HepG2 (cell line): ENCODE data around the gene RANBP3. TPM values are rescaled to one million over a fixed set of nuclear protein-coding genes. Genes with fewer than 3 reads are reported as not detected.
A peak's percentile ranks its signal among the peaks of the same experiment; 100 is the strongest.

Source experiments
- CHD2 ChIP-seq: IDR thresholded peaks from 2 replicates; pipeline ENCODE4 v1.6.1; 2011; ENCODE audit warnings: low read depth, low read length, improper control_type of control experiment
- FOXP1 ChIP-seq, 2 experiments: fragments of 450-650 bp in 1 of 2; IDR thresholded peaks; 2 replicates each; pipeline ENCODE4 v1.6.1; 2017 to 2018; ENCODE audit warnings: antibody characterized with exemption in 1 of 2
- GFI1 ChIP-seq: sonication (generic); formaldehyde crosslinking; IDR thresholded peaks from 2 replicates; pipeline ENCODE4 v1.5.0; 2020; ENCODE audit warnings: missing genetic modification reagents, mild to moderate bottlenecking, borderline replicate concordance
- HES4 ChIP-seq: sonication (generic); formaldehyde crosslinking; IDR thresholded peaks from 2 replicates; pipeline ENCODE4 v1.9.0; 2021; ENCODE audit warnings: mild to moderate bottlenecking, missing genetic modification reagents, borderline replicate concordance
- LBX2 ChIP-seq: sonication (generic); formaldehyde crosslinking; IDR thresholded peaks from 2 replicates; pipeline ENCODE4 v1.5.0; 2020; ENCODE audit warnings: missing genetic modification reagents, mild to moderate bottlenecking, borderline replicate concordance
- MBNL3 ChIP-seq: fragments of 250-450 bp; sonication (Bioruptor Pico); conservative IDR thresholded peaks from 2 replicates; pipeline ENCODE4 v1.8.0; 2022; ENCODE audit warnings: mild to moderate bottlenecking, inconsistent platforms
- MEIS1 ChIP-seq: sonication (generic); formaldehyde crosslinking; IDR thresholded peaks from 2 replicates; pipeline ENCODE4 v1.9.0; 2021; ENCODE audit warnings: mild to moderate bottlenecking, missing genetic modification reagents, moderate library complexity, borderline replicate concordance
- MEIS2 ChIP-seq: sonication (generic); formaldehyde crosslinking; IDR thresholded peaks from 2 replicates; pipeline ENCODE4 v1.9.0; 2021; ENCODE audit warnings: mild to moderate bottlenecking, missing genetic modification reagents
- MXD4 ChIP-seq: IDR thresholded peaks from 2 replicates; pipeline ENCODE4 v1.6.1; 2016; ENCODE audit warnings: mild to moderate bottlenecking, missing biosample characterization, missing genetic modification reagents
- NAIF1 ChIP-seq: sonication (generic); formaldehyde crosslinking; IDR thresholded peaks from 2 replicates; pipeline ENCODE4 v1.5.0; 2020; ENCODE audit warnings: mild to moderate bottlenecking, missing genetic modification reagents, borderline replicate concordance
- POLR2AphosphoS2 ChIP-seq: IDR thresholded peaks from 2 replicates; pipeline ENCODE4 v1.6.1; 2011; ENCODE audit warnings: low read depth, low read length, improper control_type of control experiment
- PRDM15 ChIP-seq: sonication (generic); formaldehyde crosslinking; IDR thresholded peaks from 2 replicates; pipeline ENCODE4 v1.4.0; 2020; ENCODE audit warnings: missing genetic modification reagents
- REL ChIP-seq: sonication (generic); formaldehyde crosslinking; conservative IDR thresholded peaks from 2 replicates; pipeline ENCODE4 v1.8.0; 2022; ENCODE audit warnings: mild to moderate bottlenecking, missing genetic modification reagents, moderate library complexity
- RFXAP ChIP-seq: sonication (generic); formaldehyde crosslinking; IDR thresholded peaks from 2 replicates; pipeline ENCODE4 v1.4.0; 2020; ENCODE audit warnings: missing genetic modification reagents, borderline replicate concordance
- SIX1 ChIP-seq: sonication (generic); formaldehyde crosslinking; IDR thresholded peaks from 2 replicates; pipeline ENCODE4 v1.4.0; 2020; ENCODE audit warnings: missing genetic modification reagents, borderline replicate concordance
- SOX6 ChIP-seq, 2 experiments: fragments of 450-650 bp in 1 of 2; sonication (generic) in 1 of 2; formaldehyde crosslinking in 1 of 2; IDR thresholded peaks; 2 replicates each; pipeline versions ENCODE4 v1.4.0 to v1.6.1; 2017 to 2020; ENCODE audit warnings: antibody characterized with exemption in 1 of 2, mild to moderate bottlenecking in 1 of 2, missing genetic modification reagents in 1 of 2
- STAT5B ChIP-seq: sonication (generic); formaldehyde crosslinking; IDR thresholded peaks from 2 replicates; pipeline ENCODE4 v1.4.0; 2020; ENCODE audit warnings: missing genetic modification reagents
- ZNF225 ChIP-seq: sonication (generic); formaldehyde crosslinking; IDR thresholded peaks from 2 replicates; pipeline ENCODE4 v1.4.0; 2020; ENCODE audit warnings: mild to moderate bottlenecking, missing genetic modification reagents
- ZNF280B ChIP-seq: sonication (generic); formaldehyde crosslinking; IDR thresholded peaks from 2 replicates; pipeline ENCODE4 v1.5.0; 2020; ENCODE audit warnings: missing genetic modification reagents, mild to moderate bottlenecking, borderline replicate concordance
- ZNF30 ChIP-seq: sonication (generic); formaldehyde crosslinking; IDR thresholded peaks from 2 replicates; pipeline ENCODE4 v1.5.0; 2020; ENCODE audit warnings: mild to moderate bottlenecking, missing genetic modification reagents
- ZNF33A ChIP-seq: sonication (generic); formaldehyde crosslinking; IDR thresholded peaks from 2 replicates; pipeline ENCODE4 v1.5.1; 2020; ENCODE audit warnings: missing genetic modification reagents, mild to moderate bottlenecking, moderate library complexity, borderline replicate concordance
- ZNF367 ChIP-seq: sonication (generic); formaldehyde crosslinking; IDR thresholded peaks from 2 replicates; pipeline ENCODE4 v1.4.0; 2020; ENCODE audit warnings: missing genetic modification reagents, borderline replicate concordance
- ZNF577 ChIP-seq: sonication (generic); formaldehyde crosslinking; IDR thresholded peaks from 2 replicates; pipeline ENCODE4 v1.4.0; 2020; ENCODE audit warnings: mild to moderate bottlenecking, low read depth, missing genetic modification reagents, borderline replicate concordance
- ZNF607 ChIP-seq: sonication (generic); formaldehyde crosslinking; IDR thresholded peaks from 2 replicates; pipeline ENCODE4 v1.5.1; 2020; ENCODE audit warnings: missing genetic modification reagents, mild to moderate bottlenecking, borderline replicate concordance
- polyA plus RNA-seq, 8 experiments: library from polyadenylated mRNA; depleted of rRNA in 3 of 8; stranded (reverse) in 7 of 8; unstranded in 1 of 8; fragments of >200 nt; fragmentation: Illumina TruSeq in 4 of 8; extraction: Trizol in 4 of 8; gene quantifications; 2 replicates each; pipeline versions ENCODE4 v1.2.1 to v1.2.3, GENCODE V29; 2011 to 2016; ENCODE audit warnings: low read depth in 4 of 8, missing spikeins in 1 of 8, mixed read lengths in 1 of 8; ENCODE audit not compliant: insufficient read depth in 1 of 8
- total RNA-seq, 5 experiments: library from RNA; depleted of rRNA; stranded (reverse); fragments of >200 nt; fragmentation: Illumina TruSeq; extraction: Trizol; gene quantifications; 2 replicates each; pipeline ENCODE4 v1.2.3, GENCODE V29; 2016; ENCODE audit warnings: low read depth in 1 of 5

RANBP3 gene
- total and polyA plus RNA-seq, 2 of the 13 experiments (the other 11 are each of a cell fraction or from before 2014, with no cell fraction given), result 39.5 to 149 TPM

- TF ChIP-seq PRDM15 (CRISPR knock-in tag) (peak; percentile 63; the same call in 1 of the 2 replicates), NAIF1 (CRISPR knock-in tag) (no peak), MEIS2 (CRISPR knock-in tag) (no peak), ZNF367 (no peak), GFI1 (CRISPR knock-in tag) (no peak; the same call in 1 of the 2 replicates), ZNF33A (CRISPR knock-in tag) (no peak), SOX6 (IDR thresholded peaks at IDR 0.05) (no peak), SOX6 (CRISPR knock-in tag; IDR thresholded peaks at IDR 0.05) (peak; percentile 66), MEIS1 (CRISPR knock-in tag) (0 out of 2 replicates have a peak, but pooled peaks have one; percentile 70), ZNF280B (CRISPR knock-in tag) (peak; percentile 71; the same call in 1 of the 2 replicates), HES4 (CRISPR knock-in tag) (no peak), MBNL3 (CRISPR knock-in tag) (no peak), LBX2 (no peak), POLR2AphosphoS2 (no peak), ZNF225 (no peak), RFXAP (CRISPR knock-in tag) (0 out of 2 replicates have a peak, but pooled peaks have one; percentile 59), ZNF607 (CRISPR knock-in tag) (no peak; the same call in 1 of the 2 replicates), STAT5B (CRISPR knock-in tag) (0 out of 2 replicates have a peak, but pooled peaks have one; percentile 51), ZNF577 (no peak), MXD4 (CRISPR knock-in tag) (no peak), ZNF30 (CRISPR knock-in tag) (no peak), REL (no peak), FOXP1 (IDR thresholded peaks at IDR 0.05) (no peak), FOXP1 (CRISPR knock-in tag; IDR thresholded peaks at IDR 0.05) (no peak), CHD2 (no peak), SIX1 (CRISPR knock-in tag) (no peak)
These were observed 85.8 kb downstream of the RANBP3 start (continued) for GRCh38 chr19:5891938-5892771.
